Measurements from ENCODE around the gene MYH14.
"Not testable (repeated sequence)": the region's sequence is repeated elsewhere in the genome, so short reads cannot be mapped to it uniquely, and the experiment has no call there.

MYH14 gene

DNA sequence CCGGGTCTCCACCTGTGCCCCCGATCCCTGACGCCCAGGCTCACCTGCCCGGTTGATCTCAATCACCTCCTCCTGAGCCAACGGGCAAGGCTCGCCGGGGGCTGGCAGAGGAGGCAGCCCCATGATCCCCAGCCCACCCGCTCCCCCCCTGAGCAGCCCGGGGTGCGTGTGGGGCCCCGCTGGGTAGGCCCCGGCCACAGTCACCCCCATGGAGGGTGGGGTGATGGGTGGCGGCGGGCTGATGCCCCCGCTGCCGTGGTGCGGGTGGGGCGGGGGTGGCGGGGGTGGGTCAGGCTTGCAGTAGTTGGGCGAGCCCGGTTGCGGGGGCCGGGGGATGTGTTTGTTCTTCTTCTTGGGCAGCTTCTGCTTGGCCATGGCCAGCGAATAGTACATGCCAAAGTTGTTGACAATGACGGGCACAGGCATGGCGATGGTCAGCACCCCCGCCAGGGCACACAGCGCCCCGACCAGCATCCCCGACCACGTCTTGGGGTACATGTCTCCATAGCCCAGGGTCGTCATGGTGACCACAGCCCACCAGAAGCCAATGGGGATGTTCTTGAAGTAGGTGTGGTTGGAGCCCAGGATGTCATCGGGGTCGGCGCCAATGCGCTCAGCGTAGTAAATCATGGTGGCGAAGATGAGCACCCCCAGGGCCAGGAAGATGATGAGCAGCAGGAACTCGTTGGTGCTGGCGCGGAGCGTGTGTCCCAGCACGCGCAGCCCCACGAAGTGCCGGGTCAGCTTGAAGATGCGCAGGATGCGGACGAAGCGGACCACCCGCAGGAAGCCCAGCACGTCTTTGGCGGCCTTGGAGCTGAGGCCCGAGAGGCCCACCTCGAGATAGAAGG is 119.7 kb downstream of the MYH14 start:
- DNase-seq = no peak

DNA sequence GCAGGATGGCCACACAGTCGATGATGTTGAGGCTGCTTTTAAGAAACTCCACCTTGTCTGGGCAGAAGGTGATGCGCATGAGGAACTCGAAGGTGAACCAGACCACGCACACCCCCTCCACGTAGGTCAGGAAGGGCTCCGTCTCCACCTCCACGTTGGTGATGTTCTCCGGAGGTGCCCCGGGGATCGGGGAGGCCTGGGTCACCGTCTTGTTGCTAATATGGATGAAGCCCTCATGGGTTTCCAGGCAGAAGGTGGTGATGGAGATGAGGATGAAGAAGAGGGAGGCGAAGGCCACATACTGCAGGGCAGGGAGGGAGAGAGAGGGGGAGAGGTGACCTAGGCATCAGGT is 120.3 kb downstream of the MYH14 start:
- DNase-seq = no peak

- DNase-seq = no peak
These were observed 120.9 kb downstream of the MYH14 start for GRCh38 chr19:50324331-50324730.

- DNase-seq = peak; percentile 79 to 97
These were observed 122.1 kb downstream of the MYH14 start for GRCh38 chr19:50325310-50326100.

GRCh38 chr19:50326101-50326664 is 122.8 kb downstream of the MYH14 start:
- DNase-seq = peak in 1 of 2 experiments; percentile 50

DNA sequence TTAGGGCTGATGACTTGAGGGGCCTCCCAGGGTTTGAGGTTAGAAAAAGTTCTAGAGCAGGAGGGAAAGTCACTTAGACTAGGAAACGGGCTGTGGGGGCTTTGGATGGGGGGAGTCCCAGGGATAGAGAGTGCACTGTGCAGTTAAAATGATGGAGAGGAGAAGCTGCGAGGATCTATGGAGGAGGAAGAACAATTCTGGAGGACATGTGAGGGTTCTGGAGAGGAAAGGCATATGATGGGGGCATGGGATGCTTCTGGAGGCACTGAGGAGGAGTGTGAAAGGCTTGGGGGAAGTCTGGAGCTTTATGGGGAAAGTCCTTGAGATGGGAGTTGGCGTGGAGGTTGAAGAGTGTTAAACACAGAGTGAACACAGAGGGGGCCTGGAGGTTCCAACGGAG is 123.6 kb downstream of the MYH14 start:
- no peak for DNase-seq

DNA sequence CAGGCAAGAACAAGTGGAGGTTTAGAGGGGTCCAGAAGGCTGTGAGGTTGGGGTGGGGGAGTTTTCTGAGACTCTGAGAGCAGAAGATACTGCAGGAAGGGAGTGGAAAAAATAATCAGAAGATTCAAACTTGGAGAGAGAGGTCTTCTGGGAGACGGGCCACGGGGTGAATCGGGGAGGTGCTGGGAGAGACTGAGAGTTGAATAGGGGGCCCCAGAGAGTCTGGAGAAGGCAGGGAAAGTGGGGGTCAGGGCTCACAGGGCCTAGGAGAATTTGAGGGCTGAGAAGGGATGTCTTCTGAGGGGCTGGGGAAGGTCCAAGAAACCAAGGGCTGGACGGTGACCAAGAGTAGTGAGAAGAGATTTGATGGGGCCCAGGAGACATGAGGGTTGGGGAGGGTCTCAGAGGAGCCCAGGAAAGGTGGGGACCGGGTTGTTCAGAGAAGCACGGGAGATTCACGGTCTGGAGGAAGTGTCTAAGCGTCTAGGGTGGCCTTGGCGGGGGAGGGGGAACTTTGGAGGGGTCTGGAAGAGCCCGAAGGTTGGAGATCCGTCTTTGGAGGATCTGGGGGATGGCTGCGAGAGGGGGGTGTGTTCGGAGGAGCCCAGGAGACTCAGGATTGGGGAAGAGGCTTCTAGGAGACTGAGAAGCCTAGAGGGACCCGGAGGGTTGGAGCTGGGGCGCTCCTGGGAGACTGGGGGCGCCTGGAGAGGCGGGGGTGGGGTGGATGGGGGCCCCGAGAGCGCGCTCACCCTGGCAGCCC is 124.2 kb downstream of the MYH14 start:
- no peak for DNase-seq

GRCh38 chr19:50328224-50328872 is 124.9 kb downstream of the MYH14 start:
- DNase-seq = peak in 1 of 2 experiments; percentile 73

DNA sequence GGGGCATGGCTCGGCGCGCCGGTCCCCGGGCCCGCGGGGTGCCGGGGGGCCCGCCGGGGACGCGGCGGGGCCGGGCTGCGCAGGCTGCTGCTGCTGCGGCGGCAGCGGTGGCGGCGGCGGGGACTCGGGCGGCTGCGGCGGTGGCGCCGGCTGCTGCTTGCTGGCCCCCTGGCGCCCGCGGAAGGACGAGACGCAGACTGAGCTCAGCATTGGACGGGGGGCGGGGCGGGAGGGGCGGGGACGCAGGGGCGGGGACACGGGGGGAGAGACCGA is 125.4 kb downstream of the MYH14 start:
- no peak for DNase-seq

GRCh38 chr19:50329146-50329925 is 125.9 kb downstream of the MYH14 start, which contains the start of gene KCNC3:
Gene KCNC3 (minus strand): TSS chr19:50329377. CDS start chr19:50329082, 295 bp downstream.
- DNase-seq = peak; percentile 99 to 100

- DNase-seq = not testable (repeated sequence)
These were observed 126.5 kb downstream of the MYH14 start for GRCh38 chr19:50329926-50330294.

DNA sequence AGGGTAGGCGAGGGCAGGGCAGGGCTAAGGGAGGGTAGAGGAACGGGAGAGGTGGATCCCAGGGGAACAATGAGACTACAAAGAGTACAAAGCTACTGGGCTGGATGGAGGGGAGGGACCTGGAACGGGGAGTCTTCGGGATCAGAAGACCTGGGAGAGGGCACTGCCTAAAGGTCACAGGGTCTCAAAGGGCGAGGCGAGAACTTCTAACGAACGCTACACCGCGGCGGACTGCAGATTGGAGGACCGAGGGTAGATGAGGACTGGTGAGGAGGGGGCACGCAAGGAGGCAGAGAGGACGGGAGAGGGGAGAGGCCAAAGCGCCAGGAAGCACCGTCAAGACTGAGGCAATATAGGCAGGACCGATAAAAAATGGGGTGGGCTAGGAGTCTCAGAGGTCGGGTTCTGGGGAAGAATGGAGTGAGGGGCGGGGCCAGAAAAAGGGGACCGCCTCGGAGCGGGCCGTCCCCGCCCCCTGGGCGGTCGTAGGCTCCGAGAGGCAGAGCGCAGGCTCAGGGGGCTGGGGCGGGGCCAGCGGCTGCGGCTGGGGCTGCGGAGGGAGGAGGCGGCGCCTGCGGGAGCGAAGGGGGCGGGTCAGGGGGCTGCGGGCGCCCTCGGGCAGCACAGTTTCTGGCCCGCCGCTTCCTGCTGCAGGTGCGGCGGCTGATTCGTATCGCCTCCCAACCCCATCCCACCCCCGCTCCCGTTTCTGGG is 127.1 kb downstream of the MYH14 start:
- DNase-seq = peak in 1 of 2 experiments; percentile 94

DNA sequence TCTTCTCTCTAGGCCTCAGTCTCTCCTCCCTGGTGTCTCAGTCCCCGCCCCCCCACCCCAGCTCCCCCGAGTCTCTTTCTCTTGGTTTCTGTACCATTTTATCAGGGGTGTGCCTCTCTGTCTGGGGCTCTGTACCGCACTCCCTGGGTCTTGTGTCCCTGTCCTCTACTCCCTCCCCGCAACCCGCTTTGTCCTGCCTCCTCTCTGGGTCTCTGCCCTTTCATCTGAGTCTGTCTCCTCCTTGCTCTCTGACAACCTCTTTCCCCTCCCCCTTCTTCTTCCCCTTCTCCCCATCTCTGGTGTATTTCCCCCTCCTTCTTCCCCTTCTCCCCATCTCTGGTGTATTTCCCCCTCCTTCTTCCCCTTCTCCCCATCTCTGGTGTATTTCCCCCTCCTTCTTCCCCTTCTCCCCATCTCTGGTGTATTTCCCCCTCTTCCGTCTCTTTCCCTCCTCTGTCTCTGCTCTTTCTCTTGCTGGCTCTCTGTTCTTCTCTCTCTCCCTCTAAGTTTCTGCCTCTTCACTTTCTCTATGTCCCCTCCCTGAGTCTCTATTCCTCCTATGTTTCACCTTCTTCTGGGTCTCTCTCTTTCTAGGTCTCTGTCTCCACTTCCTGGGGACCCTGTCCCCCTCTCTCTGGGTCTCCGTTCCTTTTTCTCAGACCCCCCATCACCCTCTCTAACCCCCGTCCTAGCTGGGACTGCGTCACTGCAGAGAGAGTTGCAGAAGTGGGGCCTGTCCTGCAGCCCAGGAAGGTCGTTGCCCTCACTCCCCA is 128.0 kb downstream of the MYH14 start:
- DNase-seq = no peak

GRCh38 chr19:50331994-50332243 is 128.5 kb downstream of the MYH14 start:
- no peak for DNase-seq

GRCh38 chr19:50332244-50333038 is 129.0 kb downstream of the MYH14 start:
- DNase-seq = no peak

DNA sequence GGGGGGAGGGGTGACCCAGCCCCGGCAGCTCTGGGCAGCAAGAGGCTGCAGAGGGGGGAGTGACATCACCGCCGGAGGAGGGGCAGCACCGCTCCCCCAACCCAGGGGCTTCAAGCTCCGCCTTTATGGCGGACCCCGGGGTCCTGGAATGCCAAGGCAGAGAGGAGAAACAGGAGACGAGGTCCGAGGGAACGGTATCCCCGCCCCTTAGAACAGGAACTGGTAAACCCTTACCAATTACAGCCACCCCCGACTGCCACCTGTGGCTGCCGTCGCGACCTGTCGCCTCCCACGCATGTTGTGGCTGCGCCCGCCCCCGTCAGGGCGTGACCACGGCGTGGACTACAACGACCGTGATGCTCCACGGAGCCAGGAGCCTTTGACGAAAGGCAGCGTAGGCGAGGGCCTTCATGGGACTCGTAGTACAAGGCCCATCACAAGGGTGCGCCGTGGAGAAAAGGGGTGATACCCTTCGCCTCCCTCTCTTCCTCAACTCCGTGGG is 129.9 kb downstream of the MYH14 start:
- DNase-seq = peak; percentile 93 to 94

GRCh38 chr19:50333737-50334617 is 130.6 kb downstream of the MYH14 start:
- peak in 1 of 2 experiments; percentile 86 for DNase-seq

DNA sequence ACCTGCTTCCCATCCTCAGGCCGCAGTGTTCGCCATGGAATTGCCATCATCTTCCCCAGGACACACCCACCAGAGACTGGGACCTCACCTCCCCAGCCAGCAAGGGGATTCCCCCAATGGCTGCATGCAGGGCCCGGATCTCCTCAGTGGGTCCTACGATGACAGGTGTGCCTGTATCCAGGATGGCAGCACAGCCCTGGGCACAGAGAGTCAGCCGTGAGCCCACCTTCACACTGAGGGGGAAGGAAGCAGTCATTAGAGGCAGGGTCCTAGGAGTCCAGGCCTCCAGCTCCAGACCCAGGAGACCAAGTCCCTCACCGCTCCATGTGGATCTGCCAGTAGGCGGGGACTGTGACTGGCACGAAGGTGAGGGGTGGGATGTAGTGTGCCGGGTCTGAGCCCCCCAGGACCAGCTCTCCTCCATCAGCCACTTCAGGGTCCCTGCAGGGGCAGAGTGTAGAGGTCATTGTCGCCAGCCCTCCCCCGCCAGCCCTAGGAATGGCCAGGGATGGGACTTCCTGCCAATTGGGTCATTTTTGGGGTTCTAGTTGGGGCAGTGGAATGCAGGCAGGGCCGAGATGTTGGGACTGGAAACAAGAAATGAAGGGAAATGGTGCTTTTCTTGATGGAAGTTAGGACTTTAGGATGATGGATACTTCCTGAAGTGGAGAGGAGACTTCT is 131.5 kb downstream of the MYH14 start:
- no peak for DNase-seq

All from NCI-H526 (cell line).